GM19025 (cell line): Measurements from ENCODE around the gene TPK1.

Experiments used
- ATAC-seq: cut with Tn5 transposase; IDR thresholded peaks from one replicate; pipeline ENCODE4 v1.9.1; 2021; ENCODE audit warnings: mild to moderate bottlenecking, low read depth, moderate library complexity; ENCODE audit not compliant: unreplicated experiment

The TPK1 gene

GRCh38 chr7:144546782-144547181 lies 289.1 kb downstream of the TPK1 start:
- no peak for ATAC-seq

GRCh38 chr7:144545330-144545729 lies 290.5 kb downstream of the TPK1 start:
- no peak for ATAC-seq

- no peak for ATAC-seq
These were observed 301.0 kb downstream of the TPK1 start for GRCh38 chr7:144534655-144535395.

DNA sequence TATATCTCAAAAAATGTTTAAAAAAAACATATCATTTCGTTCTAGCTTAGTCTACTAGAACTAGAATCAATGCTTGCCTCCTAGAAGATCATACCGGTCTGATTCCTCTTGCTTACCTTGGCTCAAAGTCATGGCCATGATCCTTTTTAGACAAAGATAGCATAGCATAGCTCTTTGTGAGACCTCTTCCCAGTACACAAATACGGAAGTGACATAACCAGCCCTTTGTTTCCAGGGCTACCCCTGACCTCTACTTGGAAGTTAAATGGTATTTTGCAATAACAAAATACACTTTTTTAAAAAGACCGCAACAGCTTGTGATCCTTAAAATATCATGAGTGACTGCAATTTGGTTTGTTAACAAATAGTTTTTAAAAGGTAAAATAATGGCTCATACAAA lies 301.7 kb downstream of the TPK1 start:
- no peak for ATAC-seq

DNA sequence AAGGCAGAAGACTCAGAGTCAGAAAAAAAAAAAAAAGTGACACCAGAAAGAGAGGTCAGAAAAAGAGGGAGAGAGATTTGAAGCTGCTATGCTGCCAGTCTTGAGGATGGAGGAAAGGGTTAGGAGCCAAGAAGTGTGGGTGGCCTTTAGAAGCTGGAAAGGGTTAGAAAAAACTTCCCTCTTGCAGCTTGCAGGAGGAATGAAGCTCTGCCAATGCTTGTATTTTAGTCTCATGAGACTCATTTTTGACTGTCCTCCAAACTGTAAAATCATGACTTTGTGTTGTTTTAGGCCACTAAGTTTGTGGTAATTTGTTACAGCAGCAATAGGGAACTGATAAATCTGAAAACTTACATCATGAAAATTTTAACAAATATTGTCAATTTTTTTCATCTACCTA lies 304.7 kb downstream of the TPK1 start:
- ATAC-seq, result no peak

DNA sequence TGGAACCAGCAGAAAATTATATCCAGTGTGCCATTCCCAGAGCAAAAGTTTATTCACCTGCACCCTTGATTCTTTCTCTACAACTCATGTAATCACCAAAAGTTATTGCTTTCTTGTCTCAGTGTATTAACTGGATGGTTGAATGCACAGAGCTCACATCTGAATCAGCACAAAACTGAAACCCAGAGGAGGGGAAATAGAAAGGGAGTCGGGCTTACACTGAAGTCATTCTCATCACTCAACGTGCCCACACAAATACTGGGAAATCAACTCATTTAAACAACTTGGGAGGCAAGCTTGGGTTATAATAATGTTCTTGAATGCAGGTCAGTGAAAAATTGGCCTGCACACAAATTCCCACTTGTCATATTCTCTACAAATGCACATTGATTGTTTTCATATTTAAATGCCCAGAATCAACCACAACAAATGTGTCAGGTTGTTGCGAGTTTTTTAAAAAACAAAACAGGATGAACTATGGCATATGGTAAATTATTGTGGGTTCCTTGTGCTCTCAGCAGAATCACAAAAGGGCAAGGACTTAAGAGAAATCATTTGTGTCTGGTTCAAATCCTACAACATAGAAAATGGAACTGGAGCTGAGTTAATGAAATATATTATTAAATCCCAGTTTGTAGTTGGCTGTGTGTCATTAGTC lies 306.5 kb downstream of the TPK1 start:
- ATAC-seq, result peak; percentile 95

- ATAC-seq, result no peak
These were observed 307.3 kb downstream of the TPK1 start for GRCh38 chr7:144528536-144529045.

DNA sequence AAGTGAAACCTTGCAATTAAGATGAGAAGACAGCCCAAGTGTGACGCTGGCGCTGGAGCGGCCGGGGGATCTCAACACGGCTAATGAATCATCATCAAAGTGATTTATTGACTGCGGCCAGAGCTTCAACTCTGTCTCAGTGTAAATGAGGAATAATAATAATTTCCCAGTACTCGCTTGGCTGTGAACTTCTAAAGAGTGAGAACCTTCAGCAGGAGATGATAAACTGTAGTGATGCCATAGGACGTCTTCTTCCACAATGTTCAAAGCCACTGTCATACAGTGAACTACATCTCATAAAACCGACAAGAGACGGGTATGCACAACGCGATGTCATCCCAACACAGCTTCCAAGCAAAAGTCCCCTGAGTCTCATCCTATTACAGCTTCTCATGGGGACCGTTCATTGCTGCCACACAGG lies 308.8 kb downstream of the TPK1 start:
- ATAC-seq, result no peak

- ATAC-seq, result no peak
These were observed 309.9 kb downstream of the TPK1 start for GRCh38 chr7:144525956-144526355.

GRCh38 chr7:144524271-144524670 lies 311.6 kb downstream of the TPK1 start:
- no peak for ATAC-seq

DNA sequence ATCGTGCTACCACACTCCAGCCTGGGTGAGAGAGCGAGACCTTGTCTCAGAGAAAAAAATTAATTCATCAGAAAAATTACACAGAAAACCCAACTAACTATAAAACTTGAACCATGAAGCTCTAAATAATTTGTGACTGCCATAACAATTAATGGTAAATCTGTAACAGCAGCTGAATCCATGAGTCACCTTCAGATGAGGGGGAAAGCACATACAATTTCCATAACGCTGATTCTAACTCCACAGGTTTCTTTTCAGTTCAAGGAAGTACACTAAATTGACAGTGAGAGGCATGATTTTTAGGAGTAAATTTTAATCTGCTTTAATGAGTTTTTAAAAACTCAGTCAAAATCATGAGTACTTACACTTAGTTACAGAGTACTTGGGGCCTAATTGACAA lies 312.2 kb downstream of the TPK1 start:
- no peak for ATAC-seq

DNA sequence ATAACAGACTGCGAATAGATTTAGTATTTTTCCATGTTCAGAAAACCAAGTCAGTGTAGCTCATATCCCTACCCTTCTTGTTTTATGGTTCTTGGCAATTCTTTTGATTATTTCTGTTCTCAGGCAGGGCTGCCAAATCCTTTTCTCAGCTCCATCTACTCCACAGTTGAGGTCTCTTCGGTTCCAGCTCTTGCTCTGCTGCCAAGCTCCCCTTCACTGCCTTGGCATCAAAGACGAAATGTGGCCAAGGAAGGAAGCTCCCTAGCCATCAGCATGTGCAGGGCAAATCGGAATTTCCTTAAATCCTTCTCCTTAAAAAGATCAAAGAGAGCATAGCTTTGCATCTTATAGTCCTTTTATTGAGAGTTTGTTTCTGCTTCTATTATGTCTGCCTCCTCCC lies 315.9 kb downstream of the TPK1 start:
- ATAC-seq, result no peak

- ATAC-seq, result no peak
These were observed 317.5 kb downstream of the TPK1 start for GRCh38 chr7:144518360-144518759.

GRCh38 chr7:144517749-144518148 lies 318.1 kb downstream of the TPK1 start:
- ATAC-seq, result no peak

GRCh38 chr7:144516729-144517525 lies 318.9 kb downstream of the TPK1 start:
- ATAC-seq, result no peak

DNA sequence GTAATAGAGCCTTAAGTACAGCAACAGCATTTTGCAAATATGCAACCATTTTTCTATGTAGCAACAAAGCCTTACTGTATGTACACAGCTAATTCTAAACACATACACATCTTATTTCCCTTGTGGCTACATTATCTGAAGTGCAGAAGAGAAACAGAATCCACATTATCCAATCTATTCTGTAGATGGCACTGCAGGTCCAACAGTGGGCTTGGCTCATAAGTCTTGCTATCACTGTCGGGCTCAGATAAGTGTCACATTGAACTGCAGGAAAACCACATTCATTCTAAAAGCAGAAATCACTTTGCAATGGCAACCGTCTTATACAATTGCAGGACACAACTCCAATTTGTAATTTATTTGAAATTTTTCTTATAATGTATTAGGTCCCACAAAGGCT lies 322.5 kb downstream of the TPK1 start:
- no peak for ATAC-seq

- ATAC-seq, result no peak
These were observed 325.2 kb downstream of the TPK1 start for GRCh38 chr7:144510621-144511020.

DNA sequence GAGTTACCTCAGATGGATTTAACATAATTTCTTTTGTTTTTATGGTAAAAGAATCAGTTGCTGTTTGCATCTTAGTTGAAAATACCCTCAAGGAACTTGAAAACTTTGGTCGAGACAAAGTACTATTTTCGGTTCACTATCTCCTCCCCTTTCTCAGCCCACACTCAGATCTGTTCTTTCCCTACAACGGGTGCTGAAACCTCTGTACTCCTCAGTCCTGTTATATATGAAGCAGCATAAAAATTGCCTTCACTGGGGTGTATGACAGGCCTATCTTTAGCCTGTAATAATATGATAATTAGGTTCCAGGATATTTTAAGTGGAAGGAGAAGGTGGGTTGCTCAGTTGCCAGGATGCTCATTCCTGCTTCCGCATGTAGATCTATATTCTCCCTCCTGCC lies 327.2 kb downstream of the TPK1 start:
- peak; percentile 83 for ATAC-seq

GRCh38 chr7:144503215-144503614 lies 332.6 kb downstream of the TPK1 start:
- ATAC-seq, result no peak

- no peak for ATAC-seq
These were observed 335.6 kb downstream of the TPK1 start for GRCh38 chr7:144500225-144500624.

- ATAC-seq, result no peak
These were observed 338.6 kb downstream of the TPK1 start for GRCh38 chr7:144497282-144497681.
